GM12801 (cell line): ENCODE data around the gene ASTN2.

Source experiments
- TF ChIP-seq, protein P1 (sequence below): IDR thresholded peaks from one replicate; pipeline ENCODE4 v1.5.1; 2011; ENCODE audit warnings: control low read depth; ENCODE audit not compliant: insufficient read length; ENCODE audit errors: extremely low read depth

ASTN2 gene

DNA sequence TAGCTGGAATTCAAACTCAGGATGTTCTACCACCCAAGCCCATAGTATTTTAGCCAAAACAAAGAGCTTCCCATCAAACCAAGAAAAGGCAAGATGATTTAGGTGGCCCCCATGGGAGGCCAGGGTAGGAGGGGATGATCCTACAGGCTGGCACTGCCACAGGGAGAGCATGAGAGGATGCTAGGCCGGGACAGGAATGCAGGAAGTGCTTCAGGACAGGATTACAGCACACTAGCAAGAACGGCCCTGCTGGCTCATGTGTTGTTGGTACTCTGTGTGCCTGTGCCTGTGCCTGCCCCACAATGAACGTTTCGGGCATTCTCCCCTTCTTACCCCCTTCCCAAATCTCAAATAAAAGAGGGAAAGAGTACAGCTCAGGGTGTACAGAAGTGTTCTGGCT, 838.5 kb downstream of the ASTN2 start:
- TF ChIP-seq, protein P1, sequence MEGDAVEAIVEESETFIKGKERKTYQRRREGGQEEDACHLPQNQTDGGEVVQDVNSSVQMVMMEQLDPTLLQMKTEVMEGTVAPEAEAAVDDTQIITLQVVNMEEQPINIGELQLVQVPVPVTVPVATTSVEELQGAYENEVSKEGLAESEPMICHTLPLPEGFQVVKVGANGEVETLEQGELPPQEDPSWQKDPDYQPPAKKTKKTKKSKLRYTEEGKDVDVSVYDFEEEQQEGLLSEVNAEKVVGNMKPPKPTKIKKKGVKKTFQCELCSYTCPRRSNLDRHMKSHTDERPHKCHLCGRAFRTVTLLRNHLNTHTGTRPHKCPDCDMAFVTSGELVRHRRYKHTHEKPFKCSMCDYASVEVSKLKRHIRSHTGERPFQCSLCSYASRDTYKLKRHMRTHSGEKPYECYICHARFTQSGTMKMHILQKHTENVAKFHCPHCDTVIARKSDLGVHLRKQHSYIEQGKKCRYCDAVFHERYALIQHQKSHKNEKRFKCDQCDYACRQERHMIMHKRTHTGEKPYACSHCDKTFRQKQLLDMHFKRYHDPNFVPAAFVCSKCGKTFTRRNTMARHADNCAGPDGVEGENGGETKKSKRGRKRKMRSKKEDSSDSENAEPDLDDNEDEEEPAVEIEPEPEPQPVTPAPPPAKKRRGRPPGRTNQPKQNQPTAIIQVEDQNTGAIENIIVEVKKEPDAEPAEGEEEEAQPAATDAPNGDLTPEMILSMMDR = no peak

DNA sequence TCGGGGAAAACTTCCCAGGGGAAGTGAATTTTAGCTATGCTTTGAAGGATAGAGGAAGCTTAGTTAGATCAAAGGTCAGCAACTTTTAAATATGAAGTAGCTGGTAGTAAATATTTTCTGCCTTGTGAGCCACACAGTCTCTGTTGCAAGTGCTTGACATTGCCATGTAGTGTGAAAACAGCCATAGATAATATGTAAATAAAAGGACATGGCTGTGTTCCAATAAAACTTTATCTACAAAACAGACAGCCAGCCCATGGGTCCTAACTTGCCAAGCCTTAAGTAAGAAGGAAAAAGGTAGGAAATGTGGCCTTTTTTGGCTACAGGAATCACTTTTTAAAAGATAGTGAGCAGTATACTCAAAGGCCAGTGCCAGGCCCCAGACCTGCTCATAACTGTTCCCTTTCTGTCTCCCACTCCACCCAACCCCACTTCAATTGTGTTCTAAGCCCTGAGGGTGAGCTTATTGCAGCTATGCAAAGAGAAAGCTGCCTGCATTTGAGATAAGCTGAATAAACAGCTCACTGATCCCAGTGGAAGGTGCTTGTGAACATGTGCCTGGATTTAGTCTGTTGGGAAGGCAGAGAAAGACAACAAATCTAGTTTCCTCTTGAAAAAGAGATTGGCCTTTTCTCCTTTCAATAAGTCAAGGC, 840.7 kb downstream of the ASTN2 start:
- TF ChIP-seq, protein P1 = no peak

DNA sequence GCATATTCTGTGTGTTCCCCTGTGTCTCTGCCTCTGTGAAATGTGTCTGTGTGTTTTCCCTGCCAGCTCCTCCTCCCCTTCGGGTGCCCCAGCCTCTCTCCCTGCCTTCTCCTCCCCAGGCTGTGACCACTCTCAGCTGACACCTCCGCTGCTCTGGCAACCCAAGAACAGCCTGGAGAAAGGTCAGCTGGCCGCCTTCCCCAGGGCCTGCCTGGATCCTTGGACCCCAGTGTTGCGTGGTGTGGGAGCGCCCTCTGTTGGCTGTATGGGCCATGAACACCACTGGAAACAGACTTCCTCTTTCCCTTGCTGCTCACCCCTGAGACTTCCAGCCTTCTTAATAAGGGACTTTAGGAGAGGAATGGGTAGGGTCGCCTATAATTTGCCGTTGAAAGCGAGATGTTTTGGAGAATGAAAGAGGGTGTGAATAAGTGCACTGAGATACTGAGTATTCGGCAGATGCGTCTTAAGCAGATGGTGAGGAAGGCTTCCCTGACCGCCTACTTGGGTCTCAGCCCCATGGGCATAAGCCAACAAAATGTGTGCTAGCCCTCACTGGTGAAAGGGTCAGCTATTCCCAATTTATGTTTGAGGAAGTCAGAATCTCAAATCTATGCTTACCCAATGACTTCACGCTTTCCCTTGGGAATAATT, 842.6 kb downstream of the ASTN2 start:
- TF ChIP-seq, protein P1 = no peak

DNA sequence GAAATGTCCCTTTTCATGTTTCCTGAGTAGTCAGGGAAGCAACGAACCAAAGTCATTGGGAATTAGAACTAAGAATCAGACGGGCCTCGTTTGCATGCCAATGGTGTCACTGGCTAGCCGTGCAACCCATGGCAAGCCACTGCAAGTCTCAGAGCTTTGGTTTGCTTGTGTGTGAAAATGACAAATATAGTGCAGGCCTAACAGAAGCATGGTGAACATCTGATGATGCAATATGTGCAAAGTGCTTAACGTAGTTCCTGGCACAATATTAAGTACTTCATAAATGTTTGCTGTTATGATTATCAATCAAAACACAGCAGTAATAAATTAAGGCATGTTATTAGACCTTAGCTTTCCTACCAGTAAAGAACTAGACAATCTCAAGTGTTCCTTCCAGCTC, 845.7 kb downstream of the ASTN2 start:
- TF ChIP-seq, protein P1 = no peak

DNA sequence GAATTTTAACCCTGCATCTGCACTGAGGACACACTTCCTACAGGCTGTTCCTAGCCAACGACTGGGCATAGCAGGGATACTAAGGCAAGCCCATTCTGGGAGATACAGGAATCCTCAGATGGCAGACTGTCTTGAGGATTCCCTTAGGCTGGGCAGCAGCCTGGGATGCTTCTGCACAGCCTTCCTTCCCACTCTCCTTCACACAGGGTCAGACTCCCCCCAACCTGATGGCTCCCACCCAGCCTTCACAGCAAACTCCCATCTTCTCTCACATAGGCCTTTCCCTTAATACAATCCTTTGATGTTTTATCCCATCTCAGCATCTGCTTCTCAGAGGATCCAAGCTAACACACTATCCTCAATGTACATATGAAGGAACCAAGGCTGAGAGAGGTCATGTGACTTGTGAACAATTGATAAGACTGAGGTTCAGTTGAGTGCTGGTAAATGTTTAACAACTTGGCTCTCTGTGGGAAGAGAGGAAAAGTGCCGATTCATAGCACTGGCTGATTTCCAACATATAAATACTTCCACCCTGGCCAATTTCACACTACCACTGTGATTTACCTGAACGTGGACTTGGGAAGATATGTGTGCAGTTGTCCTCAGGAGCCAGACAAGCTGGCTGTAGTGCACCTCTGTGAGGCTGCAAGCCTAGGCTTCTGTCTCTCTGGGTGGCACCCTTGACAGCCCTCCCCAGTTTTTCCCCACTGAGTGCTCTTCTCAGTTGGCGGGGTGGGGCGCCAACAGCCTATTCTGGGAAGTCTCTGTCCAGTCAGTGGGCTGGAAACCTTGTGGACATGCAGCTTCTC, 848.0 kb downstream of the ASTN2 start:
- TF ChIP-seq, protein P1 = no peak

DNA sequence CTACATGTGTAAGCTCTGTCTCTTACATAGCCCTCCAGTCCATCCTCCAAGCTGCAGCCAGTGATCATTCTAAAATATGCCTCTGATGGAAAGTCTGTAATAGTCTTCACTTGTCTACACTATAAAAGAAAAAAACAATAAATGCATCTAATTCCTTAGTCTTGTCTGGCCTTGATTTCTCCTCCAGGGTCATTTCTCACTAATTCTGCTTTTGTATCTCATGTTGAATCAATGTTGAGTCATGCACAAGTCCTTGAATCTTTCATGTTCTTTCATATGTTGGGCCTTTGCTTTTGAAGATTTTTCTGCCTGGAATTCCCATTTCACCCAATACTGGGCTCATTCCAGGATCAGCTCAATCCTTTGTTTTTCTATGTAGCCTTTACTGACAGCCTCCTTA, 848.9 kb downstream of the ASTN2 start:
- TF ChIP-seq, protein P1 = no peak

DNA sequence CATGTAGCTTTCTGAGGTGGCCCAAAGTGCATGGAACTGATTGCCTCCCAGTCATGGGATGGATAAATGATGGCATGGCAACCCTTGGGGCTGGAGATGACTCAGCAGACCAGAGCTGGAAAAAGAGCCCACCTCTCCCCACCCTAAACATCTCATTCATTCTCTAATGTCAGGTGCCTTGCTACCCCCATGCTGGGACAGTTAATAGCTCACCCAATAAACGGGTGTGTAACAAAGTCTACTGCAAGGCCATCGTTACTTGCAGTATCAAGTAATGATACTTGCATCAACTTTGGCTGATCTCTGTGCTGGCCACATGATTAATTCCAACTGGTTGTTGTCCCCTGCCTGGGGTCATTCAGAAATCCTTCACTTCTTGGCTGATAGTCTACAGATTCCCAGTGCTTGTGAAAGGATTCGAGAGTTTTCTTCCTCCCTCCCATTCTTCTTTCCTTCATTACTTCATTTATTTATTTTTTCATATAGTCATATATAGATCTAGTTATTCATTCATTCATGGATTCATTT, 850.5 kb downstream of the ASTN2 start:
- TF ChIP-seq, protein P1 = no peak
